GM21381 (cell line): ENCODE measurements around the gene KSR1.
A peak's percentile ranks its signal among the peaks of the same experiment; 100 is the strongest.
"Not testable (repeated sequence)": the region's sequence is repeated elsewhere in the genome, so short reads cannot be mapped to it uniquely, and the experiment has no call there.

Experiments used
- ATAC-seq: cut with Tn5 transposase; IDR thresholded peaks from one replicate; pipeline ENCODE4 v1.9.1; 2021; ENCODE audit warnings: mild to moderate bottlenecking, moderate library complexity; ENCODE audit not compliant: unreplicated experiment

KSR1 gene

DNA sequence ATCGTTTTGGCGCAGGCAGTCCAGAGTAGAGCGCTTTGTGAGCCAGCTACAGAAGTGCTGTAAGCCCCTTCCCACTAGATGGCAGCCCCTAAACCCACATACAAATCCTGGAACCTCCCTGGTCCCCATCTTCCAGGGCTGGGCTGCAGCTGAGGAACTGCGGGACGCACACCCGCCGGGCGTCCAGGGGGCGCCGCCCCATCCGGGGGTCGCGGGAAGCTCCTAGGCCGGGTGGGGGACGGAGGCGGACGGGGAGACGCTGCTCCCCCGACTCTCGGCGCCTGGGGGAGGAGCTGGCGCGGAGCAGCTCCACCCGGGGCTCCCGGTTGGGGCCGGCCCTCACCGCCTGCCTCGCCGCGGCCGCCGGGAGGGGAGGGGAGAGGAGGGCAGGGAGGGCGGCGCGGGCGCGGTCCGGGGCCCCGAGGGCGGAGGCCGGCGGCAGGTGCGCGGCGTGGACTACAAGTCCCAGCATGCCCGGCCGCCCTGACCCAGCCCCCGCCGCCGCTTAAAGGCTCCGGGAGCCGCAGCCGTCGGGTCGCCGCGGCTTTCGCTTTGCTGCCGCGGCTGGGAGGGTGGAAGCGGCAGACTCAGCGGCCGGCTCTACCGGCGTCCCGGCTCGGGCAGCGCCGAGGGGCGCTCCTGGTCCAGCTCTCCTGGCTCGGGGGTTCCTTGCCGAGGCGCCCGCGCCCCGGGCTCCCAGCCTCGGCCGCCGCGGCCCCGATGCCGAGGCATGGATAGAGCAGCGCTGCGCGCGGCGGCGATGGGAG lies at the start of gene KSR1:
Gene KSR1, plus strand, starts transcription at position 535 of the 767 bp plus-strand sequence. Its CDS starts 196 bp downstream, at position 731.
- peak; percentile 83 for ATAC-seq

DNA sequence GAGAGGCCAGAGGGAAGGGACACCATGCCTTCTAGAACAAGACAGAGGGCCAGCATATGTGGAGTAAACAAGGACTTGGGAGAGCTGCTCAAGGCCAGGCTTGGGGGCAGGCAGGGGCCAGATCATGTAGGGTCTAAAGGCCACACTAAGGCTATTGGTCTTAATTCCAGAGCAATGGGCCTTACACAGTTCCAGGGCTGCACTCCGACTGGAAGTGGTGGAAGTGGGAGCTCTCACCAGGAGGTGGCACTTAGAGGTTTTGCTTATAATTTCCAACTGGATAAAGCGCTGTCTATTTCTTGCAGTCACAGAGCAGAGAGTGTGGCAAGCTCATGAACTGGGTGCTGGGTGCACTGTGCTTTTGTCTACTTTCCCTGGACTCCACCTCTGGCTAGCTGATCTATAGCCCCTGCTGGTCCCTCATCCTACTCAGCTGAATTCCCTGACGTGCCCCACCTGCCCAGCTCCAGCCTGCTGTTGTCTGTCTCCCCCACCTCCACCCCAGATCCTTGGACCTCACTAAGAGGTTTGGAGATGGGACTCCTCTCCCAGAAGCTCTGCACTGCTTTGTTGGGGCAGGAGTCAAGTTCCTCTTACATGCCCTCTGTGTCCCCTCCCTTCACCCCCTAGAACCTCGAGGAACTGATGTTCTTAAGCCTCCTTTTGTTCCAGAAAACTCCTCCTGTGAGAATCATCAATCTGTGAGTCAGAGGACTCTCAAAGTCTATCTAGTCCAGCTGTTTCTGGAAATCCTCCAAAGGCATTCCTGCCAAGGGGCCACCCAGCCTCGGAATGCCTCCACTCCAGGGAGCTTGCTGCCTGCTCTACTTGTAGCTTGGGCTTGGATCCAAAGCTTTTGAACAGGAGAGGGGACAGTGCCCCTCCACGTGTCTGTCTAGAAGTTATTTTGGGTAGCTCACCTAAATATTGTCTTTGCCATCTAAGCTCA lies 48.1 kb upstream of the KSR1 start:
- ATAC-seq, result no peak

DNA sequence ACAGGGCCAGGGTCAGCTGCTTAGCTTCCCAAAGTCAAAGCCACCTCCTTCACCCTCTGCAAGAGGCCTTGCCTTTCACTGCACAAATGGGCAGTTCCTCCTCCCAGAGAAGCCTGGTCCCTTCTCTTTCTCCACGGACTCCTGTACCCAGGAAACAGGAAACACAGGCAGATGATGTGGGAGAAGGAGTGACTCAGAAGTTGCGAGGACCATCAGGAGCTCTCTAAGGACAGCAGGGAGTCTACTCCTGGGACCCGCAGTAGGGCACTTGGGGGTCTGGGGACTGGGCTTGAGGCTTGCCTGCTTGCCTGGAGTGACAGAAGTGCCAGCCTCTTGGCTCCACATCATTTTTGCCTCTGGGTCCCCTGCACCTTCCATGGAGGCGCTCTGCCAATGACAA lies 47.4 kb upstream of the KSR1 start:
- ATAC-seq, result no peak

DNA sequence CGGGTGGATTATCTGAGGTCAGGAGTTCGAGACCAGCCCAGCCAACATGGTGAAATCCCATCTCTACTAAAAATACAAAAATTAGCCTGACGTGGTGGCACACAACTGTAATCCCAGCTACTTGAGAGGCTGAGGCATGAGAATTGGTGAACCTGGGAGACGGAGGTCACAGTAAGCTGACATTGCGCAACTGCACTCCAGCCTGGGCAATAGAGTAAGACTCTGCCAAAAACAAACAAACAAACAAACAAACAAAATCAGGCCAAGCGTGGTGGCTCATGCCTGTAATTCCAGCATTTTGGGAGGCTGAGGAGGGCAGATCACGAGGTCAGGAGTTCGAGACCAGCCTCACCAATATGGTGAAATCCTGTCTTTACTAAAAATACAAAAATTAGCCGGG lies 44.1 kb upstream of the KSR1 start:
- not testable (repeated sequence) for ATAC-seq

DNA sequence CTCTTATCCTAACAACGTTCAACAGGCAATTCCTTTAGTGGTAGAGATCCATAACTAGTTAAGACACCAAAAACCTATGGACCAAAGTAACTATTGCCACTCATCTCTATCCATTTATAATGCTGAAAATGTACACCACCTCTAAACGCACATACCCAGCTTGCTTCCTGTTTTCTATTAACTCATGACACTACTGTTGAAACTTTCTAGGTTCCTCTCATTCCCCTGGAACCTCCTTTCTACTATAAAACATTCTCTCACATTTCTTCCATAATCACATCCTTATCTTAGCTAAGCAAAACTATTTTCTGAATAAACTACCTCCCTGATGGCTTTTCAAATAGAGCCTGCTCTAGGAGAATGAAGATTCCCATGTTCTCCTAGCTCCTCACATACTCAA lies 42.9 kb upstream of the KSR1 start:
- no peak for ATAC-seq

DNA sequence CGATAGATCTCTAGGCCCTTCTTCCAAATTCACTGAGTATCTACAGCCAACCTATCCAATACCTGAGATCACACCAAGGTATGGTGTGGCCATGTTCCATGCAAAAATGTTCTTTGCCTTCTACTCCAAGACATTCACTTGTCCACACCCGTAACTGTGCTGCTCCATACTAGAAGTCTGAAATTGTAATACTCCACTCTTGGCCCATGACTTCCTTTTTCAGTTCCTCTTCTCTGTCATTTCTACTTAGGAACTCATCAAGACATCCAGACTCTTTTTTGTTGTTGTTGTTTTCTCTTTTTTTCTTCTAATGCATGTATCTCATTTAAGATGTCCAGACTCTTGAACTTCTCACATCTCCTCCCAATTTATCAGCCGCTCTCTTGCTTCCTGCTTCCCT lies 42.5 kb upstream of the KSR1 start:
- ATAC-seq, result no peak

DNA sequence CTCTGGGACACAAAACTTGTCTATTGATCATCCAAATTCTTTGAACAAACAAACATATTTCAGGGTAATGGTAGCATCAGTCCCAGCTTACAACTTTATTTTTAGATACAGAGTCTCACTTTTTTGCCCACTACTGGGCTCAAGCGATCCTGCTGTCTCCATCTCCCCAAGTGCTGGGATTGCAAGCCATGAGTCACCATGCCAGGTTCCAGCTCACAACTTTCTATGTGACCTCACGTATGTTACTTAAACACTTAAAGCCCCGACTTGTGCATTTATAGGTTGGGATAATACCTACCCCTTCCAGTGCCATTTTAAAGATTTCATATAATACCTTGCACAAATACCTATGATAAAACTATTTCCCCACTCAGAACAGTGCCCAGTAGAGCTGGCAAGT lies 42.0 kb upstream of the KSR1 start:
- ATAC-seq, result no peak

DNA sequence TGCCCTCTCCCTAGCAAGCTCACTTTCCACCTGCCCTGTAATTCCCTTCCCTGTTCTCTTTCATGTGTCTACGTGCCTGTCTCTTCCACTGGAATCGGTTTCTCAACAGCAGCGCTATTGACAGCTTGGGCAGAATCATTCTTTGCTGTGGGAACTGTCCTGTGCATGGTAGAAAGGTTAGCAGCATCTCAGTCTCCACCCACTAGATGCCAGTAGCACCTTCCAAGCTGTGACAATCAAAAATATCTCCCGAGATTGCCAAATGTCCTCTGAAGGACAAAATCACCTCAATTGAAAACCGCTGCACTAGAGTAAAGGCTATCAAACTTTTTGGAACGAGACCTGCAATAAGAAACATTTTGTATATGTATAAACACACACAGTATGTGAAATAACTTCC lies 41.6 kb upstream of the KSR1 start:
- ATAC-seq, result no peak

DNA sequence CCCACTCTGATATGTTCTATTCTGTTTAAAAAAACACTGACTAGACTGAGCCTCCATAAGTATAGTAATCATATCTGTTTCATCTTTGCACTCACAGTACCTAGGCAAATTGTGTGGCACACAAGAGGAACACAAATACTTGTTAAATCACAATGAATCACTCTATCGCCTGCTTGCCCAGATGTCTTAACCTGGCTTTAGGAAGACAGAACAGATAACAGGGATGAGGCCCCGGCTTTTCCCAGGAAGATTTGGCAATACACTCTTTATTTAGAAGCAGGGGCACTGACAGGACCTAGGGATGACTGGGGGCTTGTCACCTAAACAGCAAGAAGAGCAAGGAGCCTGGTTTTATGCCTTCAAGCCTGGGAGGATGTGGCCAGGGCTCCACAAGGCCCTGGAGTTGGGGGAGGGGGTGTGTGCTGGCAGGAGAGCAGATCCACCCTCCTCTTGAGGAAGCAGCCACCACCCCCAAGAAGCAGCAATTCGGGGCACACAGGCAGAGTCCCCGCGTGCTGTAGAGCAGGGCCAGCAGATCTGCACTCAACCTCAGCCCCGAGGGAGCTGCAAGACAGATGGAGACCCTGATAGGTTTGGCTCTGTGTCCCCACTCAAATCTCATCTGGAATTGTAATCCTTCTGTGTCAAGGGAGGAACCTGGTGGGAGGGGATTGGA lies 41.0 kb upstream of the KSR1 start:
- ATAC-seq, result no peak

DNA sequence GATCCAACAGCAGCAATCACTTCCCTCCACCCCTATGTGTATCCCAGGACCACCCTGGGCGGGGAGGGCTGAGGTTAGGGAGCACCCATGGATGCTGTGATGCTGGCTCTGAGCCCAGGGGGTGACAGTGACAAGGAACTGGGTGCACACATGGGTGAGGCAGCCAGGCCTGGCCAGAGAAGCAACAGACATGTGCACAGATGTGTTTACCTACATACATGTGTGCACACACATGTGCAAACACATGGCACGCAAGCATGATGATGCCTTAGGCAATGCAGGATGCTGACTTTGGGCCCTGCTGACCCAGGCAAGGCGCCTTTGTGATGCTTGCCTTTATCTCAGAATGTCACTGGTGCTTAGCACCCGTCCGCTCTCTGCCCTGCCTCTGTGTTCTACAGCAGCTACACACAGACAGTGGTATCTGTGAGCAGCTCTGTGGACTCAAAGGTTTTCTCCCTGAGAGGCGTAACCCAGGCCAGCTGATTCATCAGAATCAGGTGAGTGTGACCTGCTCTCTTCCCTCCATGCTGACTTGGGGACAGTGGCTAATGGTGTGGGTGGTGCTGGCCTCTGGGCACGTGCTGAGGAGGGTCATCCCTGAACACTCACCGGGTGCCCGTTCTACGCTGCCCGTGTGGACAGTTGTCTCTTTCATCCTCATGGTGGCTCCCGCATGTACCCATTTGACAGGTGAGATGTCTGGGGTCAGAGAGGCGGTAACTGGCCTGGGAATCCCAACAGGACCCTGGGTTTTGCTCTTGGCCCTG lies 38.5 kb upstream of the KSR1 start:
- no peak for ATAC-seq

DNA sequence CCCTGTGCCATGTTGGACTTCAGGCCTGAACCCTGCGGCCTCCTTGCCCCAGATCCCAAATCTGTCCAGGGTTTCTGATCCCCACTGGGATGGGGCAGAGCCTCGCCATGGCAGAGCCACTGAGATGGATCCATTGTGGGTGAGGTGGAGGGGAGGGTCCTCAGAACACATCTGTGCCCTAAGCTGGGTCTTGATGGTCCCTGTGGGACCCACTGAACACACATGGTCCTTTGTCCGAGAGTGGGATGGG lies 38.0 kb upstream of the KSR1 start:
- no peak for ATAC-seq

DNA sequence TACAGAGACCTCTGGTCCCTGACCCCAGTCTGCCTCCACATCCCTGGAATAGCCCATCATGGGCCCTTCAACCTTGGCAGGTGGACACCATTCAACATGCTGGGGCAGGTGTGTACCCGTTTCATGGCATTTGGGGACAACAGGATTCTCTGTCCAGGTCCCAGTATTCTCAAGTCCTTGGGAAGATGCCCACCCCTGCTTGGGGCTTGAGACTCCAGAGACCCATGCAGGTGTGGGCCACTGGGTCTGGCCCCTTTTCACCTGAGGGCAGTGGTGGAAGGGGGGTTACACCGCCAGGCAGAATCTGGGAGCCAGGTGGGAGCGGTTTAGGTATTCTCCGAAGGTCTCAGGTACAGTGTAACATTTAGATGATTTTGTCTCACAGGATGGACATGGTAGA lies 37.1 kb upstream of the KSR1 start:
- ATAC-seq, result no peak

DNA sequence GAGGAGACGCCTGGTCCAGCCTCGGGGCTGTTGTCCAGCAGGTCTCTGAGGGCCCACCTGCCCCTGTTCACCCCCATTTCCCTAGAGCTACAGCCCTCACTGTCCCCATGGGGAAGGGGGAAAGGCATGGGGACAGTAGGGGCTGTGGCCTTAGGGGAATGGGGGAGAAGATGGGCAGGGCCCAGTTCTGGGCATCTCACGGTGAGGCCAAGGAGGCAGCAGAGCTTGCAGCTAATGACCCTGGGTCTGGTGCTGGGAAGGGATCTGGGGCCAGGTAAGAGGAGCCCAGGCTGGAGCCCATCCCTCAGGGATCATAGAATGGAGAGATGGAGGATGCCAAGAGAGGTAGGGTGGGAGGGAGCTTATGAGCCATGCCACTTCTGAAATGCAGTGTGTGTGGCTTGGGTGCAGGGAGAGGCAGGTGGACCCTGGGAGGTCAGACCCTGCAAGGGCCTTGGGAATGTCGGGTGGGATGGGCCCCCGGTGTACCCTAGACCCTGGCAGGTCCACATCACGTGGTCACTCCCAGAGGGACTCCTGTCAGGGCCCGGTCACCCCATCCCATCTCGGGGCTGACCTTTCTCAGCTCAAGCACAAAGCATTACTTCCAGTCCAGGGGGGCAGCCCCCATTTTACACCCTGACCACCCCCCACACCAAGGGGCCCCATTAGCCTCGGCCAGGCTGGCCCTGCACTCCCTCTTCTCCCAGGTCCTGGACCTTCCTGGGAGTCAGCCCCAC lies 35.9 kb upstream of the KSR1 start:
- ATAC-seq, result no peak

DNA sequence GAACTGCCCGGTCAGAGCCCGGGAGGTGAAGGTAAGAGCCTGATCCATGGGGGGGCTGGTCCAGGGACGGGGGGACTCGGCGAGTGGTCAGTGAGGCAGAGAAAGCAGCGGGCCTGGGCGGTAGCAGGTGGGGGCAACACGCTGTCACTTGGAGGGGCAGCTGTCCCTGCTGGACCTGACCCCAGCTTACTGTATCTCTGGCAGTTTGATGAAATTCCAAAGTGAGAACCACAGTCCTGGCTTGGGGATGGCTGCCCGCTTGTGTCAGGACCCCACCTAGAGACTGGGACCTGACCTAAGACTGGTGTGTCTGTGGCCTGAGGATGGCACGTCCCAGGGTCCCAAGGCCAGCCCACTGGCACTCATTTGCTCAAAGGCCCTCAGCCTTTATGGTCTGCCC lies 35.1 kb upstream of the KSR1 start:
- no peak for ATAC-seq

DNA sequence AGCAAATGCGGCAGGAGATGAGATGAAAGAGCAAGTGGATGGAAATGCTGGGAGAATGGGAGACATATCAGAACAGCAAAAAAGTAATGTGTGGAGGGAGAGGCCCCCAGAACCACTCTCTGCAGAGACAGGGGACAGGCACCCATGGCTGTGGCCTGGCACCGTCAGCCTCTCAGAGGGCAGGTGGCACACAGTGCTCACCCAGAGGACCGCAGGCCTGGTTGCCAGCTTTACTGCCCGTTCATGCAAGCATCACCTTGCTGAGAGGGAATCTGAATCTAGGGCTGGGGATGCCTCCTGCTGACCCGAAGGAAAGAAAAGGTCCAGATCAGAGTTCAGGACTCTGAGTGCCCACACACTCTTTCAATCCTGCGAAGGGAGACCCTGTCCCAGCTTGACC lies 34.6 kb upstream of the KSR1 start:
- not testable (repeated sequence) for ATAC-seq

DNA sequence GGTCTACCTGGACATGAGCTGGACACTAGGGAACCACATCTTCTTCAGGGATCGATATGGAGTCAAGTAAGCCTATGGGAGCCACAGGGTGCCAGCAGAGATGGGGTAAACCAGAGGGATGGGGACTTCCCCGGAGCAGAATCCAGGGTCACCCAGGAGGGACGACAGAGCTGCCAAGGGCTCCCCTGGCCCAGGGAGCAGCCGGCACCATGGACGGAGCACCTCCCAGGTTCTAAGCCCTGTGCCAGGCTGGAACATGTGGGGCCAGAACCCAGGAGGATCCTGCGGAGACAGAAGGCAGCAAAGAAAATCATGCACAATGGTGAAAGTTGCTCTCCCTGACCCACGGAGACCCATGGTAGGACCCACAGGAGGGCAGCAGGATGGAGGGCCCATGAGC lies 33.6 kb upstream of the KSR1 start:
- ATAC-seq, result no peak

DNA sequence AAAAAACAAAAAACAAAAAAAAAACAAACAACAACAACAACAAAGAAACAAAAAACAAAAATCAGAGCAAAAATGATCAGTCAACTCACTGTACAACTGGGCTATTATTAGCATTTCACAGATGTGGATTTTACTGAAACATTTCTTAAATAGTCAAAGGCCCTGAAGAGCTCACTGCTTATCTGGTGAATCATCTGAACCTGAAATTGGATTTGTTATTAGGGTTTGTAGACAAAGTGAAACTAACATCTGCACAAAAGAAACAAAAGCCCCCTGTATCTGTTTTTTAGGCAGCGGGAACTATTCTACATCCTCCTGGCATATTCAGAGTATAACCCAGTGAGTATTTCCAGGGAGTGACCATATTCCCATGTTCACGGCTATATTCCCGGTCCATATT lies 32.6 kb upstream of the KSR1 start:
- ATAC-seq, result no peak

DNA sequence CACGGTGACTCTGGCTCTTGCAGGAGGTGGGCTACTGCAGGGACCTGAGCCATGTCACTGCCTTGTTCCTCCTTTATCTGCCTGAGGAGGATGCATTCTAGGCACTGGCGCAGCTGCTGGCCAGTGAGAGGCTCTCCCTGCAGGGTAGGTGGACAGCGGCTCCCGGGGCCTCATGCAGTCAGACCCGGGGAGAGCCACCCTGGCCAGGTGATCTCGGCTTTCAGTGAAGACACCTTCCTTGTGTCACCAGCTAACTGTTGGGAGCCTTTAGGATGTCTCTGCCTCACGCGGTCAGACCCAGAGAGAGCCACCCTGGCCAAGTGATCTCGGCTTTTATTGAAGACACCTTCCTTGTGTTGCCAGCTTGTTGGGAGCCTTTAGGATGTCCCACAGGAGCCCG lies 31.7 kb upstream of the KSR1 start:
- no peak for ATAC-seq

DNA sequence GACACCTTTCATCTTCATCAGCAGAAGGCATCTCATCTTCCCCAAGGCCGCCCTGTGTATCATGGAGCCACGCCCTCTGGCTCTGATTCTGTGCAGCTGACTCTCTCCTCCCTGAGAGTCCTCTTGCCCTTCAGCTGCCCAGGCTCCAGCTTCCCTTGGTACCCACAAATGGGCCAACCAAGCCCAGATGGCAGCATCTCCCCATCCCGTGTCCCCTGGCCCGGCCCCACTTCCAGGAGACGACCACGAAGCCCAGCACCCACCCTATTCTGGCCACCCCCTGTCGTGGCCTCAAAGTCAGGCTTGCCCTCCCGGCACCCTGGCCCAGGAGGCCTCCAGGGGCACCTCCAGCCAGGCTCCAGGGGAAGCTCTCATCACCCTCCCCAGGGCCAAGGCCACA lies 31.3 kb upstream of the KSR1 start:
- no peak for ATAC-seq

DNA sequence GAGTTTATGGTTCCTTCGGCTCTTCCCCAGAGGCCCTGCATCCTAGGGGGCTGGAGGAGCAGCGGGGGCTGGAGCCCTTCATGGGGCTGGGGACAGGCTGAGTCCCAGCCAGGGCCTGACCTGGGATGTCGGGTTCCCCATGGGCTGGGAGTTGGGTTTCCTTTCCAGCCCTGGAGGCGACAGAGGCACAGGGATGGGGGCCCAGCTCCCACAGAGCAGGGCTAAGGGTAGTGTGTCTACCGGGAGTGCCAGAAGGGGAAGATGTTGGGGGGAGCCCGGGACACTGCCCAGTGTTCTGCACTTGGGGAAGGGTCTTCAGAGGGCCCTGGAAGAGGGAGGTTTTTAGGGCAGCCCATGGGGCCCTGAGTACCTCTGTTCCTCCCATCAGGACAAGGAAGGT lies 30.7 kb upstream of the KSR1 start:
- not testable (repeated sequence) for ATAC-seq
